MM.1S (cell line): ENCODE measurements around the gene LRRC8E.

Source experiments
- CTCF ChIP-seq: fragments of 300-600 bp; sonication (generic); IDR thresholded peaks from 2 replicates; pipeline ENCODE4 v1.5.1; 2016; ENCODE audit warnings: antibody characterized with exemption, low read length, mixed read lengths
- EZH2 ChIP-seq: fragments of 300-600 bp; sonication (generic); optimal IDR thresholded peaks from 2 replicates; pipeline ENCODE3; 2017; ENCODE audit warnings: low read depth, mild to moderate bottlenecking, antibody characterized with exemption, low read length, mixed read lengths

- TF ChIP-seq CTCF = peak; percentile 41
- no peak for TF ChIP-seq EZH2
Observed at GRCh38 chr19:7933411-7933810, 45.1 kb downstream of the LRRC8E start.
